Dermis lymphatic vessel endothelial cell (primary cell): ENCODE data around the gene DLK1. TPM values are rescaled to one million over a fixed set of nuclear protein-coding genes. Genes with fewer than 3 reads are reported as not detected.

Source experiments
- total RNA-seq: library from RNA; depleted of rRNA; stranded (reverse); fragments of >200 nt; gene quantifications from 2 replicates; pipeline ENCODE4 v1.2.1, GENCODE V29; 2014

DLK1 gene
- total RNA-seq: not detected in 2 replicates

GRCh38 chr14:100726550-100727085 is at the start of gene DLK1:
DLK1 (plus strand) TSS chr14:100726892; CDS start chr14:100727069, 177 bp downstream.

Other genes starting within 250 kb of the DLK1 start
- under 0.01 and 0.17 TPM in 2 replicates for gene BEGAIN, start 139.5 kb upstream of the DLK1 start, total RNA-seq
- 2.7 and 5.2 TPM in 2 replicates for gene MEG3, start 99.2 kb downstream of the DLK1 start, total RNA-seq
- gene RTL1, start 176.8 kb downstream of the DLK1 start, total RNA-seq: not detected in 2 replicates